Hematopoietic multipotent progenitor cell treated with erythropoietin and hydrocortisone succinate and interleukin-3 and kit ligand, for 4 days (in vitro differentiated cells): ENCODE measurements around the gene PDZD7.

Experiments used
- DNase-seq: peaks from one replicate; pipeline ENCODE4 v3.0.0-alpha.2; 2015

PDZD7 gene

GRCh38 chr10:101000127-101000914 is 30.6 kb downstream of the PDZD7 start:
- DNase-seq: peak; percentile 49

GRCh38 chr10:100999742-101000126 is 31.2 kb downstream of the PDZD7 start, which contains the start of gene LZTS2:
Gene LZTS2 (plus strand): TSS chr10:100999808. CDS start chr10:101002539, 2,731 bp downstream.
- DNase-seq: no peak

GRCh38 chr10:100998991-100999741 is 31.8 kb downstream of the PDZD7 start:
- peak; percentile 87 for DNase-seq

GRCh38 chr10:100998183-100998990 is 32.5 kb downstream of the PDZD7 start:
- DNase-seq: peak; percentile 94

GRCh38 chr10:100997360-100998182 is 33.4 kb downstream of the PDZD7 start:
- peak; percentile 87 for DNase-seq

- DNase-seq: peak; percentile 59
Observed at GRCh38 chr10:100996678-100997359, 34.1 kb downstream of the PDZD7 start.

- DNase-seq: no peak
Observed at GRCh38 chr10:100995181-100995580, 35.7 kb downstream of the PDZD7 start.

- peak; percentile 40 for DNase-seq
Observed at GRCh38 chr10:100993986-100994708, 36.8 kb downstream of the PDZD7 start.

- DNase-seq: no peak
Observed at GRCh38 chr10:100989088-100989487, 41.8 kb downstream of the PDZD7 start.

- no peak for DNase-seq
Observed at GRCh38 chr10:100988166-100988565, 42.8 kb downstream of the PDZD7 start.

GRCh38 chr10:100987685-100988049 is 43.3 kb downstream of the PDZD7 start:
- no peak for DNase-seq

GRCh38 chr10:100986952-100987684 is 43.8 kb downstream of the PDZD7 start, which contains the start of the genes MRPL43 and TWNK:
Gene MRPL43 (minus strand): TSS chr10:100987497. CDS start chr10:100987443, 54 bp downstream.
Gene TWNK (plus strand): TSS chr10:100987543. CDS start chr10:100988211, 668 bp downstream.
- DNase-seq: peak; percentile 94

GRCh38 chr10:100986623-100986951 is 44.3 kb downstream of the PDZD7 start:
- no peak for DNase-seq

- DNase-seq: no peak
Observed at GRCh38 chr10:100985336-100985735, 45.6 kb downstream of the PDZD7 start.

GRCh38 chr10:100984672-100985177 is 46.2 kb downstream of the PDZD7 start:
- no peak for DNase-seq

- DNase-seq: no peak
Observed at GRCh38 chr10:100983868-100984671, 46.9 kb downstream of the PDZD7 start.

GRCh38 chr10:100982916-100983830 is 47.8 kb downstream of the PDZD7 start:
- DNase-seq: no peak
